K562 (cell line): ENCODE results near the gene B3GALT6. TPM values are rescaled to one million over a fixed set of nuclear protein-coding genes. Genes with fewer than 3 reads are reported as not detected.

Experiments
- ATAC-seq: fragments of 200-7000 bp; cut with Tn5 transposase; 3 replicates; pipeline ENCODE4 v1.9.1; 2020; ENCODE audit warnings: moderate library complexity
- BruUV-seq: library from RNA; stranded (reverse); fragments of 400-500 nt; replicated peaks from 2 replicates; lab custom pipeline; 2021; lab: Mats Ljungman, UMichigan
- CTCF ChIA-PET: fragments of 300-600 bp; formaldehyde crosslinking; extraction: SDS; loops from one replicate; lab custom pipeline; 2021; ENCODE audit warnings: low intra/inter-chr PET ratio; lab: Yijun Ruan, JAX
- POLR2A ChIA-PET: fragments of 300-600, 350-650 bp; sonication (Branson Sonifier 250); formaldehyde crosslinking; extraction: SDS; loops from one replicate; lab custom pipeline; 2021; ENCODE audit warnings: antibody characterized with exemption, inconsistent platforms; lab: Yijun Ruan, JAX
- DNase-seq, 4 experiments: peaks; one replicate each; pipeline versions ENCODE4 v3.0.0 to v3.0.0-alpha.2; 2011 to 2018; ENCODE audit warnings: low spot score in 3 of 4, mixed read lengths in 3 of 4; ENCODE audit errors: extremely low read depth in 1 of 4
- FAIRE-seq: peaks from 2 replicates; lab custom pipeline; 2011; peaks lifted over from hg19 to GRCh38; lab: Jason Lieb, UNC
- H2AFZ ChIP-seq: 2 replicates; pipeline ENCODE4 v1.6.0; 2011; ENCODE audit warnings: low read depth, low read length, control low read depth, inconsistent platforms
- H3K27ac ChIP-seq: fragments of 200-600 bp; 3 replicates; pipeline ENCODE4 v1.8.0; 2011; ENCODE audit warnings: low read depth, mild to moderate bottlenecking, control low read depth, inconsistent platforms, low read length, moderate library complexity, mixed read lengths; ENCODE audit errors: extremely low read depth
- H3K27me3 ChIP-seq, 2 experiments: fragments of 300-600 bp in 1 of 2; 2 replicates in 1 of 2; 3 replicates in 1 of 2; pipeline versions ENCODE4 v1.6.0 to v1.8.0; 2011; ENCODE audit warnings: inconsistent platforms in 2 of 2, low read length in 2 of 2, mild to moderate bottlenecking in 1 of 2, mixed read lengths in 1 of 2, moderate library complexity in 1 of 2; ENCODE audit not compliant: control insufficient read depth in 2 of 2, insufficient read depth in 2 of 2
- H3K36me3 ChIP-seq: fragments of 300-600 bp; 3 replicates; pipeline ENCODE4 v1.8.0; 2011; ENCODE audit warnings: mild to moderate bottlenecking, low read length, inconsistent platforms; ENCODE audit not compliant: control insufficient read depth, insufficient read depth
- H3K4me1 ChIP-seq, 2 experiments: fragments of 200-600 bp in 1 of 2; replicated peaks in 1 of 2; 2 replicates in 1 of 2; 3 replicates in 1 of 2; pipeline versions ENCODE4 v1.5.1 to v1.8.0; 2011; ENCODE audit warnings: inconsistent platforms in 2 of 2, low read length in 2 of 2, mild to moderate bottlenecking in 1 of 2, mixed read lengths in 1 of 2, moderate library complexity in 1 of 2; ENCODE audit not compliant: control insufficient read depth in 2 of 2, insufficient read depth in 2 of 2
- H3K4me2 ChIP-seq: 2 replicates; pipeline ENCODE4 v1.6.1; 2011; ENCODE audit warnings: low read length, control low read depth, inconsistent platforms, mixed read lengths; ENCODE audit not compliant: insufficient read depth
- H3K4me3 ChIP-seq: fragments of 200-600 bp; sonication (generic), shearing (Covaris generic); 2 replicates; pipeline ENCODE4 v1.5.1; 2016; ENCODE audit warnings: control low read depth, inconsistent platforms
- H3K79me2 ChIP-seq: fragments of 200-600 bp; 3 replicates; pipeline ENCODE4 v1.8.0; 2011; ENCODE audit warnings: low read length, inconsistent platforms; ENCODE audit not compliant: control insufficient read depth, insufficient read depth
- H3K9ac ChIP-seq, 2 experiments: 2 replicates each; pipeline versions ENCODE4 v1.6.0 to v1.6.1; 2011; ENCODE audit warnings: low read depth in 2 of 2, low read length in 2 of 2, control low read depth in 1 of 2, inconsistent platforms in 1 of 2, mild to moderate bottlenecking in 1 of 2, mixed read lengths in 1 of 2; ENCODE audit not compliant: insufficient read depth in 1 of 2
- H3K9me1 ChIP-seq: one replicate; pipeline ENCODE4 v1.6.0; 2011; ENCODE audit warnings: inconsistent platforms, mild to moderate bottlenecking, low read length, moderate library complexity; ENCODE audit not compliant: control insufficient read depth, insufficient read depth
- H3K9me3 ChIP-seq: replicated peaks from 2 replicates; pipeline ENCODE4 v1.5.1; 2011; ENCODE audit warnings: low read depth, low read length, inconsistent platforms; ENCODE audit not compliant: control insufficient read depth, insufficient read depth
- H4K20me1 ChIP-seq: replicated peaks from 2 replicates; pipeline ENCODE4 v1.6.1; 2011; ENCODE audit warnings: low read length, inconsistent platforms, mixed read lengths; ENCODE audit not compliant: control insufficient read depth, insufficient read depth
- EGR1 ChIP-seq: fragments of 450-650 bp; conservative IDR thresholded peaks from 2 replicates; pipeline ENCODE4 v1.6.1; 2017; ENCODE audit warnings: mild to moderate bottlenecking
- HNRNPLL ChIP-seq: fragments of 200-400 bp; formaldehyde crosslinking; IDR thresholded peaks from 2 replicates; pipeline ENCODE4 v1.6.1; 2017; ENCODE audit warnings: low read length, low read depth, mild to moderate bottlenecking; ENCODE audit not compliant: poor library complexity, severe bottlenecking
- L3MBTL2 ChIP-seq: fragments of 450-650 bp; IDR thresholded peaks from 2 replicates; pipeline ENCODE4 v1.6.1; 2016; ENCODE audit warnings: mild to moderate bottlenecking, moderate library complexity
- MAZ ChIP-seq, 2 experiments: fragments of 450-650 bp in 1 of 2; sonication (generic) in 1 of 2; formaldehyde crosslinking; IDR thresholded peaks in 1 of 2; conservative IDR thresholded peaks in 1 of 2; 2 replicates each; pipeline versions ENCODE4 v1.4.0 to v1.5.0; 2020; ENCODE audit warnings: mild to moderate bottlenecking in 1 of 2, missing genetic modification reagents in 1 of 2
- SMARCA5 ChIP-seq: fragments of 450-650 bp; IDR thresholded peaks from 2 replicates; pipeline ENCODE4 v1.6.1; 2016
- TSC22D4 ChIP-seq: fragments of 450-650 bp; IDR thresholded peaks from 2 replicates; pipeline ENCODE4 v1.6.1; 2016; ENCODE audit warnings: missing genetic modification characterization, missing biosample characterization, control low read depth
- ZBTB7A ChIP-seq: IDR thresholded peaks from 2 replicates; pipeline ENCODE4 v1.6.1; 2011; ENCODE audit warnings: low read depth, mild to moderate bottlenecking, low read length, moderate library complexity, borderline replicate concordance; ENCODE audit not compliant: control insufficient read depth
- ZNF282 ChIP-seq: sonication (generic); formaldehyde crosslinking; IDR thresholded peaks from 2 replicates; pipeline ENCODE4 v1.8.1; 2023; ENCODE audit warnings: missing genetic modification reagents
- ZNF695 ChIP-seq: fragments of 450-650 bp; formaldehyde crosslinking; IDR thresholded peaks from 2 replicates; pipeline ENCODE4 v1.4.0; 2020; ENCODE audit warnings: mild to moderate bottlenecking, moderate library complexity
- ZNF778 ChIP-seq: fragments of 450-650 bp; formaldehyde crosslinking; IDR thresholded peaks from 2 replicates; pipeline ENCODE4 v1.4.0; 2020; ENCODE audit warnings: mild to moderate bottlenecking, moderate library complexity
- WGBS: fragments of 100-300 bp; shearing (Covaris generic); methylation state at CpG from one replicate; pipeline ENCODE4 v1.1.6; 2016; ENCODE audit warnings: low coverage, mixed read lengths; ENCODE audit not compliant: insufficient coverage; ENCODE audit errors: missing lambda C conversion rate; 5-methylcytosine and 5-hydroxymethylcytosine counted together
- in situ Hi-C: fragments of 300-500 bp; cut with MboI; formaldehyde crosslinking; loops from 4 replicates; pipeline ENCODE4 v1.15.0; 2018; ENCODE audit warnings: inconsistent platforms, mixed read lengths
- intact Hi-C: fragments of 100-400 bp; cut with micrococcal nuclease; formaldehyde crosslinking; loops from 2 replicates; pipeline ENCODE4 v1.14.2; 2022
- polyA plus RNA-seq, 8 experiments: library from polyadenylated mRNA; depleted of rRNA in 4 of 8; stranded (reverse) in 5 of 8; unstranded in 3 of 8; fragments of >200 nt; fragmentation: Nextera tagmentation in 2 of 8; fragmentation: Illumina TruSeq in 1 of 8; extraction: Ambion mirVana in 2 of 8; extraction: Trizol in 1 of 8; gene quantifications; 2 replicates each; pipeline versions ENCODE4 v1.2.1 to v1.2.3, GENCODE V29; 2011 to 2014; ENCODE audit warnings: inconsistent platforms in 1 of 8, missing spikeins in 1 of 8
- total RNA-seq, 7 experiments: library from RNA; depleted of rRNA in 6 of 7; stranded (reverse); fragments of >200 nt in 6 of 7; fragmentation: Illumina TruSeq in 2 of 7; extraction: Trizol in 2 of 7; gene quantifications; 2 replicates each; pipeline versions ENCODE4 v1.2.1 to v1.2.3, GENCODE V29; 2011 to 2021; ENCODE audit warnings: low replicate concordance in 1 of 7
- TF ChIP-seq, protein P1 (sequence below): fragments of 450-650 bp; formaldehyde crosslinking; IDR thresholded peaks from 2 replicates; pipeline ENCODE4 v1.4.0; 2022; ENCODE audit warnings: mild to moderate bottlenecking, moderate library complexity
- TF ChIP-seq, protein P2 (sequence below): sonication (generic); formaldehyde crosslinking; IDR thresholded peaks from 2 replicates; pipeline ENCODE4 v1.9.0; 2022; ENCODE audit warnings: mild to moderate bottlenecking, missing genetic modification reagents
- TF ChIP-seq, protein P3 (sequence below): fragments of 450-650 bp; IDR thresholded peaks from 2 replicates; pipeline ENCODE4 v1.6.1; 2016; ENCODE audit warnings: antibody characterized with exemption
- TF ChIP-seq, protein P4 (sequence below): sonication (generic); formaldehyde crosslinking; IDR thresholded peaks from 2 replicates; pipeline ENCODE4 v1.8.1; 2022; ENCODE audit warnings: missing genetic modification reagents
- TF ChIP-seq, protein P5 (sequence below): sonication (generic); formaldehyde crosslinking; IDR thresholded peaks from 2 replicates; pipeline ENCODE4 v1.8.0; 2022; ENCODE audit warnings: missing genetic modification reagents, mild to moderate bottlenecking, moderate library complexity, borderline replicate concordance

Gene B3GALT6
- total and polyA plus RNA-seq, 9 of the 15 experiments (the other 6 are each of a cell fraction or from before 2014, with no cell fraction given): 0.68 to 29.8 (median 9.9) TPM

DNA sequence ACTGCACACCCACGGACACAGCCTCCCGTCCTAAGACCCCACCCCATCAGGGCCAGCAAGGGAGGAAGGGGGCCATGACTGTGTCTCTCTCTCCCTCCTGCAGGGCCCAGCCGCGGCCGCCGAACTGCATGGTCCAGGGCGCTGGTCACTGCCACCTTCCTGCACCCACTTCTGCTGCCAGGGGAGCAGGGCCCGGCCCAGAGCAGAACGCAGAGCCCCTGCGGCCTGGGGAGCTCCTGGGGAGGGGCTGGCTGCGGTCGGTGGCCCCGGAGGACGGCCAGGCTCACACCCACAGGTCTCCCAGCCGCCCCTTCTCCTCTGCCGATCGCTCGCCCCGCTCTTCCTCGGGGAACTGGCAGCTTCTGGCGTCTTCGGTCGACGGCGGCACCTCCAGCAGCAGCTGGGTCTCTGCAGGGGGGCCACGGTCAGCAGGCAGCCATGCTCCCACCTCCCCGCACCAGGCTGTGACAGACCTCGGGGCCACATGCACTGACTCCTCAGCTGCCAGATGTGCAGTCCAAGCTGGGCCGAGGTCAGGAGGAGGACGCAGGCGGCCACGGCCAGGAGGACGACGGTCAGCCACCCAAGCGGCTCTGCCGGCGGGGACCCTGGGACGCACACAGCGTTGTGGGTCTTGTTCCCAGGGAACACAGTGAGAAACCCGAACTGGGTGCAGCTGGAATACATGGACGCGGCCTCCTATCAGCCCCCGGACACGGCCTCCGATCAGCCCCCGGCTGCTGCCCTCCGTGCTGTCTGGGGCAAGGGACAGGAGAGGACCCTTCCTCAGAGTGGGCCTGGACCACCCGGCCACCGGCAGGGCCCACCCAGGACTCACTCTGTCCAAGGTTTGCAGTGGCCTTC, 28.2 kb upstream of the B3GALT6 start:
- BruUV-seq: no TSS peak
- peaks cover 7 to 93% of the 10 kb centered on the region in 2 experiments; a peak in 4 of 5 replicates for H3K4me1 ChIP-seq
- H3K36me3 ChIP-seq: no peaks in the 10 kb centered on the region
- H3K27ac ChIP-seq: no peak overlapping the region
- no peaks in the 10 kb centered on the region for H3K9me3 ChIP-seq
- no peaks in the 10 kb centered on the region for H4K20me1 ChIP-seq
- ChIA-PET CTCF (no interaction called here), POLR2A (interaction anchor here (0.6 to 1.7 kb wide), 4 partner anchors 16 to 136 kb away, joined by 3 to 5 read pairs (median 3); no protein-coding TSS in a partner anchor)
- H2AFZ ChIP-seq: peak overlapping the region; percentile 58; the same call in 1 of the 2 replicates
- FAIRE-seq: peak; percentile 71
- WGBS: 19% methylated on average over 49 of the region's 49 CpGs
- no peak overlapping the region for H3K4me2 ChIP-seq
- in situ Hi-C loops (no loop called here), intact Hi-C loops (no loop called here)
- H3K9me1 ChIP-seq: no peaks in the 10 kb centered on the region
- no peaks in the 10 kb centered on the region for H3K79me2 ChIP-seq
- ATAC-seq: peak; percentile 21
- peak in 1 of 4 experiments; percentile 50 for DNase-seq
- peak overlapping the region in 1 of 2 experiments; percentile 30; a peak in 2 of 4 replicates for H3K9ac ChIP-seq
- H3K4me3 ChIP-seq: no peak overlapping the region
- no peaks in the 10 kb centered on the region for H3K27me3 ChIP-seq
- TF ChIP-seq L3MBTL2 (peak; percentile 59; the same call in 1 of the 2 replicates), ZBTB7A (peak; percentile 52; the same call in 1 of the 2 replicates), EGR1 (no peak), MAZ (CRISPR knock-in tag; conservative IDR thresholded peaks at IDR 0.05 in 1 of 2, IDR thresholded peaks at IDR 0.05 in 1 of 2) (peak in 1 of 2 experiments; percentile 32; a peak in 1 of 4 replicates), ZNF282 (CRISPR knock-in tag) (no peak), HNRNPLL (no peak), TSC22D4 (tag) (no peak), SMARCA5 (no peak), ZNF778 (CRISPR knock-in tag) (no peak), ZNF695 (no peak)
- TF ChIP-seq, protein P1, sequence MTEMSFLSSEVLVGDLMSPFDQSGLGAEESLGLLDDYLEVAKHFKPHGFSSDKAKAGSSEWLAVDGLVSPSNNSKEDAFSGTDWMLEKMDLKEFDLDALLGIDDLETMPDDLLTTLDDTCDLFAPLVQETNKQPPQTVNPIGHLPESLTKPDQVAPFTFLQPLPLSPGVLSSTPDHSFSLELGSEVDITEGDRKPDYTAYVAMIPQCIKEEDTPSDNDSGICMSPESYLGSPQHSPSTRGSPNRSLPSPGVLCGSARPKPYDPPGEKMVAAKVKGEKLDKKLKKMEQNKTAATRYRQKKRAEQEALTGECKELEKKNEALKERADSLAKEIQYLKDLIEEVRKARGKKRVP (CRISPR knock-in tag): no peak
- TF ChIP-seq, protein P2, sequence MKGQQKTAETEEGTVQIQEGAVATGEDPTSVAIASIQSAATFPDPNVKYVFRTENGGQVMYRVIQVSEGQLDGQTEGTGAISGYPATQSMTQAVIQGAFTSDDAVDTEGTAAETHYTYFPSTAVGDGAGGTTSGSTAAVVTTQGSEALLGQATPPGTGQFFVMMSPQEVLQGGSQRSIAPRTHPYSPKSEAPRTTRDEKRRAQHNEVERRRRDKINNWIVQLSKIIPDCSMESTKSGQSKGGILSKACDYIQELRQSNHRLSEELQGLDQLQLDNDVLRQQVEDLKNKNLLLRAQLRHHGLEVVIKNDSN (CRISPR knock-in tag): 0 out of 2 replicates have a peak, but pooled peaks have one; percentile 20
- TF ChIP-seq, protein P3, sequence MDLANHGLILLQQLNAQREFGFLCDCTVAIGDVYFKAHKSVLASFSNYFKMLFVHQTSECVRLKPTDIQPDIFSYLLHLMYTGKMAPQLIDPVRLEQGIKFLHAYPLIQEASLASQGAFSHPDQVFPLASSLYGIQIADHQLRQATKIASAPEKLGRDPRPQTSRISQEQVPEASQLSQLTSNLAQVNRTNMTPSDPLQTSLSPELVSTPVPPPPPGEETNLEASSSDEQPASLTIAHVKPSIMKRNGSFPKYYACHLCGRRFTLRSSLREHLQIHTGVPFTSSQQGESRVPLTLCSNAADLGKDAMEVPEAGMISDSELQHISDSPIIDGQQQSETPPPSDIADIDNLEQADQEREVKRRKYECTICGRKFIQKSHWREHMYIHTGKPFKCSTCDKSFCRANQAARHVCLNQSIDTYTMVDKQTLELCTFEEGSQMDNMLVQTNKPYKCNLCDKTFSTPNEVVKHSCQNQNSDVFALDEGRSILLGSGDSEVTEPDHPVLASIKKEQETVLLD: 0 out of 2 replicates have a peak, but pooled peaks have one; percentile 38
- TF ChIP-seq, protein P4, sequence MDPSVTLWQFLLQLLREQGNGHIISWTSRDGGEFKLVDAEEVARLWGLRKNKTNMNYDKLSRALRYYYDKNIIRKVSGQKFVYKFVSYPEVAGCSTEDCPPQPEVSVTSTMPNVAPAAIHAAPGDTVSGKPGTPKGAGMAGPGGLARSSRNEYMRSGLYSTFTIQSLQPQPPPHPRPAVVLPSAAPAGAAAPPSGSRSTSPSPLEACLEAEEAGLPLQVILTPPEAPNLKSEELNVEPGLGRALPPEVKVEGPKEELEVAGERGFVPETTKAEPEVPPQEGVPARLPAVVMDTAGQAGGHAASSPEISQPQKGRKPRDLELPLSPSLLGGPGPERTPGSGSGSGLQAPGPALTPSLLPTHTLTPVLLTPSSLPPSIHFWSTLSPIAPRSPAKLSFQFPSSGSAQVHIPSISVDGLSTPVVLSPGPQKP (CRISPR knock-in tag): no peak
- TF ChIP-seq, protein P5, sequence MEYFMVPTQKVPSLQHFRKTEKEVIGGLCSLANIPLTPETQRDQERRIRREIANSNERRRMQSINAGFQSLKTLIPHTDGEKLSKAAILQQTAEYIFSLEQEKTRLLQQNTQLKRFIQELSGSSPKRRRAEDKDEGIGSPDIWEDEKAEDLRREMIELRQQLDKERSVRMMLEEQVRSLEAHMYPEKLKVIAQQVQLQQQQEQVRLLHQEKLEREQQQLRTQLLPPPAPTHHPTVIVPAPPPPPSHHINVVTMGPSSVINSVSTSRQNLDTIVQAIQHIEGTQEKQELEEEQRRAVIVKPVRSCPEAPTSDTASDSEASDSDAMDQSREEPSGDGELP (CRISPR knock-in tag): peak; percentile 49; the same call in 1 of the 2 replicates
